HG02885 (cell line): Measurements from ENCODE around the gene CST11.
"Not testable (repeated sequence)": the region's sequence is repeated elsewhere in the genome, so short reads cannot be mapped to it uniquely, and the experiment has no call there.

ENCODE experiments used
- ATAC-seq: cut with Tn5 transposase; IDR thresholded peaks from one replicate; pipeline ENCODE4 v1.9.1; 2021; ENCODE audit warnings: mild to moderate bottlenecking; ENCODE audit not compliant: unreplicated experiment, poor library complexity

Gene CST11

GRCh38 chr20:23452776-23453175, at the start of gene CST11:
Gene CST11 (minus strand): TSS chr20:23452876. CDS start chr20:23452811, 65 bp downstream.
- ATAC-seq = no peak

GRCh38 chr20:23501926-23502325, 49.2 kb upstream of the CST11 start:
- ATAC-seq = no peak

DNA sequence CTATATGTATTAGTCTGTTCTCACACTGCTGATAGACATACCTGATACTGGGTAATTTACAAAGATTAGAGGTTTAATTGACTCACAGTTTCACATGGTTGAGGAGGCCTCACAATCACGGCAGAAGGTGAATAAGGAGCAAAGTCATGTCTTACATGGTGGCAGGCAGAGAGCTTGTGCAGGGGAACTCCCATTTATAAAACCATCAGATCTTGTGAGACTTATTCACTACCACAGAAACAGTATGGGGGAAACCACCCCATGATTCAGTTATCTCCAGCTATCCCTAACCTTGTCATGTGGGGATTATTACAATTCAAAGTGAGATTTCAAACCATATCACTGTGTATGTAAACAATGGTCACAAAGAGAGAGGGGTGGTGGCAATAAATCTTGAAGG, 44.9 kb upstream of the CST11 start:
- no peak for ATAC-seq

GRCh38 chr20:23493172-23493772, 40.6 kb upstream of the CST11 start:
- ATAC-seq = no peak

GRCh38 chr20:23492292-23492691, 39.6 kb upstream of the CST11 start:
- no peak for ATAC-seq

DNA sequence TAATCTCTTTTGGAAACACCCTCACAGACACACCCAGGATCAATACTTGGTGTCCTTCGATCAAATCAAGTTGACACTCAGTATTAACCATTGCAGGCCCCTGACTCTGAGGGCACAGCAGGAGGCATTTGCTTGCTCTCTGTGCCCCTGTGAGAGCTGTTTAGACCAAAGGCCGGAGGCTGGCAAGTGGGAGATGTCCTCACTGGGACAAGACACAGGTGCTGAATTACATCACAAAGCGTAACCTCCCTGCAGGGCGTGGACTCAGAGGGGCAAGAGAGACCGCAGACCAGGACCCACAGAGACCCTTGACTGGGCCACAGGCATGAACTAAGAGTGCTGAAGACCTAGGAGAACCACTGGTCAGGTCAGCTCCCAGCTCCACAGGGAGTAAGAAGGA, 38.1 kb upstream of the CST11 start, which contains the start of gene CST8:
CST8 (plus strand) TSS at position 301 of the 400 bp plus-strand sequence. CDS start 551 bp downstream, outside the sequence.
- no peak for ATAC-seq

DNA sequence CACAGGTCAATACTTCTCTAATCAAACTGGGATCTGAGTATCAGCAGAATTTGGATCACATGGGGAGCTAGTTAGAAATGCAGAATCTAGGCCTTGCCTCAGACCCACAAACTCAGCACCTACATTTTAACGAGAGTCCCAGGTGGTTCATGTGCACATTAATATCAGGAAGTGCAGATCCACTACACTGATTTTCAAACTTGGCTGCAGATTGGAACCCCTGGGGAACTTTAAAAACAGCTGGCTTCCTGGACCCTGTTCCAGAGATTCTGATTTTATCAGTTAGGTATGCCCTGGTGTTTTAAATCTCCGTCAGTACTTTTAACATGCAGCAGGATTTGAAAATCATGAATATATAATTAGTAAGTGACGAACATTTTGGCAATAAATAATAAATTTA, 36.3 kb upstream of the CST11 start:
- no peak for ATAC-seq

DNA sequence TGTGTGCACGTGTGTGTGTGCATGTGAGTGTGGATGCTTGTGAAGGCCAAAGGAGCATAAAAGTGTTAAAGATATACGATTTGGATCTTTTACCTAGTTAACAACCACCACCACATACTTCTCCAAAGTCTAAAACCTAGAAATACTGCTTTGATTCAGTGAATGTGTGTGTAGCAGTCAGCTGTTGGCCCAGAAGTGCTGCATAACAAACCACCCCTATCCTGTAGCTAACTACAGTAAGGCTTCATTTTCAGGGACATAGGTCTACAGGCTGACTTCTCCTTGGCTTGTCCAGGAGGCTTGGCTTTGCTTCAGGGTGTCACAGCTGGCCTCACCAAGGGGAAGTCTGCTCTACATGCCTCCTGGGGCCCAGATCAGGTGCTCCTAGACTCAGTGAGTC, 35.8 kb upstream of the CST11 start:
- ATAC-seq = no peak

DNA sequence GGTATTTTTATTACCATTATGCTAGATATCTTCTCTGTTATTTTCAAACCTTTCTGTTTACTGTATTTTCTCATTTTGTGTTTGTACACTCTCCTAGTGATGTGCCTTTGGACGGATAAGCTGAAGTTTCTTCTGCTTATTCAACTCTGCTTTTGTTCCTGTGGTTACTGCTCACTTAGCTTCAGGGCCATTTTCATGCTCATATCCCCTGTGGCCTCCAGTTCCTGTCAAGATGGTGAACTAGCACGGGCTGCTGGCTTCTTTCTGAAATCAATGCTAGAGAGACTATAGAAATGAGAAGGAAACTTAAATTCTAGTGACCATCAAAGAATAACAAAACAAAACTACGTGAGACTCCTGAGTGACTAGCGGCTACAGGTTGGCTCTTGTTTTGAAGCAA, 31.4 kb upstream of the CST11 start:
- ATAC-seq = peak; percentile 64

DNA sequence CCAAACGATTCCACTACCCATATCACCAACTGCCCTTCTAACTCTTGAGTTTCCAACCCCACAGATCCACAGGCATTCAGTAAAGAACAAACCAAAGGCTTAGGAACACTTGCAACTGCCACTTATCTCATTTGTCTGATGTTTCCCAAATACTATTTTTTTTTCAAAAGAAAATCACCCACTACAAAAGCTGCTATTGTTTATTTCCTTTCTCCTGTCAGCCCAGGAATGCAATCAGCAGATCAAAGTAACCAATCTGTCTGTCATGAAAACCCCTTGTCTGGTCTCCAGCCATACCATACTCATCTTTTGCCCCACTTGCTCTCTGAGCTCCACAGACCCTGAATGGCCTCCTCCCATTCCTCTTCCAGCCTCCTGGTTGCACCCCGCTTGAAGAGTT, 29.5 kb upstream of the CST11 start:
- no peak for ATAC-seq

- no peak for ATAC-seq
These were observed 26.4 kb upstream of the CST11 start for GRCh38 chr20:23479043-23479442.

- no peak for ATAC-seq
These were observed 24.5 kb upstream of the CST11 start for GRCh38 chr20:23477223-23477622.

DNA sequence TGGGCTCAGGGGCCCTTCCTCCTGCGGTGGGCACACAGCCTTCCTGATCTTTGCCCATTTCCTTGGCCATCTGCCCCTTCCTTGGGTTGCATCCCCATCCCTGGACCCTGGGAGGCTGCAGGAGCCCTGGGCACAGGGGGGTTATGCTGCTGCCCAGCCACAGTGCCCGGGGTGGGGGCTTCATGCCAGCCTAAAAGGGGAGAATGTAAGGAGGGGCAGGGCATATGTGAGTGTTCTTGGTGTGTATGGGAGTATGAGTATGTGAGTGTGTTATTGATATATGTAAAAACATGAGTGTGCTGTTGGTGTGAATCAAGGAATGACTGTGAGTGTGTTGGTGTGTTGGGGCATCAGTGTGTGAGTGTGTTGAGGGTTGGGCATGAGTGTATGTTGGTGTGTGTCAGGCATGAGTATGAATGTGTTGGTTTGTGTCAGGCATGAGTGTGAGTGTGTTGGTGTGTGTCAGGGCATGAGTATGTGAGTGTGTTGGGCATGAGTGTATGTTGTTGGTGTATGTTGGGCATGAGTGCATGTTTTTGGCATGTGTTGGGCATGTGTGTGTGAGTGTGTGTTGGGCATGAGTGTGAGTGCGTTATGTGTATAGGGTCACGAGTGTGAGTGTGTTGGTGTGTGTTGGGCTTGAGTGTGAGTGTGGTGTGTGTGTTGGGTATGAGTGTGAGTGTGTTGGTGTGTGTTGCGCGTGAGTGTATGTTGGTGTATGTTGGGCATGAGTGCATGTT, 23.5 kb upstream of the CST11 start:
- no peak for ATAC-seq

DNA sequence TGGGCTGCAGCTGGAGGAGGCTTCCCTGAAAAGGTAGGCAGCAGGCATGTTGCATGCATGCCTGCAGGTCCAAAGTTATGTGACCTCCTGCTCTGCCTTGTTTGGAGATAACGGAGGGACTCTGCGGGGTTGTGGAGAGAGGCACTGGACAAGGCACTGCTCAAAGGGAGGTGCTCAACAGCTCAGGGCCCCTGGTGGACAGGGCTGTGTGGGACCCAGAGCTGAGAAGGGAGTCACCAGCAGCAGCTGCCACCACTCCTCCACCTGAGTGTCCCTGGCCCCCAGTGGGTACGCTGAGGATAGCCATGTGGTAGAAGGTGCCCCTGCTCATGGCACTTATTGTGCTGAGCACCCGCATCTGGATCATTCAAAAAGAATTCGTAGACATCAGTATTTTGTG, 22.7 kb upstream of the CST11 start:
- ATAC-seq = no peak

GRCh38 chr20:23473293-23473692, 20.6 kb upstream of the CST11 start:
- not testable (repeated sequence) for ATAC-seq

- ATAC-seq = not testable (repeated sequence)
These were observed 19.6 kb upstream of the CST11 start for GRCh38 chr20:23472306-23472705.

GRCh38 chr20:23466961-23467360, 14.3 kb upstream of the CST11 start:
- not testable (repeated sequence) for ATAC-seq

- ATAC-seq = no peak
These were observed 8.5 kb upstream of the CST11 start for GRCh38 chr20:23461180-23461579.

DNA sequence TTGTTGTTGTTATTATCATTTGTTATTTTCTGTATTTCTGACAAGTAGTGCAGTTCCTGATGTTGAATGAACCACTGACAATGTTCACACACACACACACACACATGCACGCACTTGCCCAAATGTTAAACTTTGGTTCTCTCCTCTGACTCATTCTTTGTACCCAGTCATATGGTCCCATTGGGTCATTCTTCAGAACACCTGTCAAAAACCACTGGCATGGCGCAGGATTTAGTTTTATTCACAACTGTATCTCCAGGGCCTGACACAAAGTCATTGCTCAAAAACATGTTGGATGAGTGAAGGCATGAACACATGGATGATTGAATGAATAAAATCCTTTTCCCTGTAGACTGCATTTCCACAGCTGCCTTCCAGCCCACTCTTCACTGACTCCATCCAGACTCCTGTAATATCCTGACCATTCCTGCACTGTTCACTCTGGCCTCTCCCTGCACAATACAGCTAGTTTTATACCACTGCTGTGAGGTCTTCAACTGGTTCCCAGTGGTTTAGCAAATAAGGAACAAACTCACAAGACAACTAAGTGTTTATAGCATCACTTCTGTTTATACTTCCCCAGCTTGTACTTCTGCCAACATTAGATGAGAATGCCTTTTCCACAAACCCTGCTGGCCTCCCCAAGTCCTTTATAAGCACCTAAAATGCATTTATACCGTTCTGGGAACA, 6.9 kb upstream of the CST11 start:
- no peak for ATAC-seq

- no peak for ATAC-seq
These were observed 4.2 kb upstream of the CST11 start for GRCh38 chr20:23456873-23457272.

GRCh38 chr20:23456409-23456808, 3.7 kb upstream of the CST11 start:
- no peak for ATAC-seq
